HG02588 (cell line): ENCODE measurements around the gene CHRM2.
"Not testable (repeated sequence)": the region's sequence is repeated elsewhere in the genome, so short reads cannot be mapped to it uniquely, and the experiment has no call there.

Experiments
- ATAC-seq: cut with Tn5 transposase; IDR thresholded peaks from one replicate; pipeline ENCODE4 v1.9.1; 2021; ENCODE audit warnings: mild to moderate bottlenecking, moderate library complexity; ENCODE audit not compliant: unreplicated experiment

CHRM2 gene

GRCh38 chr7:136868496-136869000, at the start of gene CHRM2:
Gene CHRM2, plus strand, starts transcription at chr7:136868652. Its CDS starts 146,214 bp downstream, at chr7:137014866.
- no peak for ATAC-seq

- ATAC-seq: not testable (repeated sequence)
Measured at GRCh38 chr7:136831398-136831797, 37.1 kb upstream of the CHRM2 start.

GRCh38 chr7:136845899-136846465, 22.5 kb upstream of the CHRM2 start:
- no peak for ATAC-seq

GRCh38 chr7:136847858-136848257, 20.6 kb upstream of the CHRM2 start:
- ATAC-seq: no peak

GRCh38 chr7:136853654-136854053, 14.8 kb upstream of the CHRM2 start:
- no peak for ATAC-seq

- no peak for ATAC-seq
Measured at GRCh38 chr7:136857573-136857972, 10.9 kb upstream of the CHRM2 start.

GRCh38 chr7:136859803-136860202, 8.6 kb upstream of the CHRM2 start:
- ATAC-seq: no peak

- no peak for ATAC-seq
Measured at GRCh38 chr7:136865236-136865635, 3.2 kb upstream of the CHRM2 start.

GRCh38 chr7:136865777-136866176, 2.7 kb upstream of the CHRM2 start:
- no peak for ATAC-seq

- no peak for ATAC-seq
Measured at GRCh38 chr7:136869001-136869961, 829 bp downstream of the CHRM2 start.

- ATAC-seq: no peak
Measured at GRCh38 chr7:136869991-136870865, 1.8 kb downstream of the CHRM2 start.

GRCh38 chr7:136870866-136871487, 2.5 kb downstream of the CHRM2 start:
- ATAC-seq: no peak

- ATAC-seq: no peak
Measured at GRCh38 chr7:136874393-136875032, 6.1 kb downstream of the CHRM2 start.

- no peak for ATAC-seq
Measured at GRCh38 chr7:136877509-136877908, 9.1 kb downstream of the CHRM2 start.

GRCh38 chr7:136877990-136878389, 9.5 kb downstream of the CHRM2 start:
- ATAC-seq: no peak

GRCh38 chr7:136878878-136879277, 10.4 kb downstream of the CHRM2 start:
- no peak for ATAC-seq

- no peak for ATAC-seq
Measured at GRCh38 chr7:136883046-136883445, 14.6 kb downstream of the CHRM2 start.

GRCh38 chr7:136884492-136884891, 16.0 kb downstream of the CHRM2 start:
- ATAC-seq: no peak

GRCh38 chr7:136887317-136887716, 18.9 kb downstream of the CHRM2 start:
- ATAC-seq: no peak

- ATAC-seq: no peak
Measured at GRCh38 chr7:136890399-136890798, 21.9 kb downstream of the CHRM2 start.
